ELR (cell line): ENCODE data around the gene PANK2.
A peak's percentile ranks its signal among the peaks of the same experiment; 100 is the strongest.
"Not testable (repeated sequence)": the region's sequence is repeated elsewhere in the genome, so short reads cannot be mapped to it uniquely, and the experiment has no call there.

Experiments
- DNase-seq: peaks from one replicate; pipeline ENCODE4 v3.0.0-alpha.2; 2015; ENCODE audit warnings: low read depth

Gene PANK2

DNA sequence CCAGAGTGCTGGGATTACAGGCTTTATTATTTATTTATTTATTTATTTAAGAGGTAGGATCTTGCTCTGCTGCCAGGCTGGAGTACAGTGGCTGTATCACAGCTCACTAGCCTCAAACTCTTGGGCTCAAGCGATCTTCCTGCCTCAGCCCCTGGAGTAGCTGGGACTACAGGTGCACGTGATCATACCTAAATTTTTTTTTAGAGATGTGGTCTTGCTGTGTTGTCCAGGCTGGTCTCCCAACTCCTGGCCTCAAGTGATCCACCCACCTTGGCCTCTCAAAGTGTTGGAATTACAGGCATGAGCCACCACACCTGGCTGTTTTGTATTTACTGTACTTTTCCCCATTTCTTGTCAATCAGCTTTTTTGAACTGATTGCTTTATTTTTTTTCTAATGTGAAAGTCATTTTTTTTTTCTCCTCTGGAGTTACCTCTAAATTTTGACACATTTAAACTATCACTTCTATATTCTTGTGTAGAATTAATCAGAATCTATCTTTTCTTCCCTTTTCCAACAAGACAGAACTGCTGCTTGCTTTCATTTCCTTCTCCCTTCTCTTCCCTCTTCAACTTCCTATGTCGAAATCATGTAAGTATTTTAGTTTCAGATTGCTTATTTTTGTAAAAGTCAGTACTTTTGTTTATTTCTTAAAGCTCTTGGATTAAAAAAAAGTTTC lies 12.0 kb downstream of the PANK2 start:
- no peak for DNase-seq

DNA sequence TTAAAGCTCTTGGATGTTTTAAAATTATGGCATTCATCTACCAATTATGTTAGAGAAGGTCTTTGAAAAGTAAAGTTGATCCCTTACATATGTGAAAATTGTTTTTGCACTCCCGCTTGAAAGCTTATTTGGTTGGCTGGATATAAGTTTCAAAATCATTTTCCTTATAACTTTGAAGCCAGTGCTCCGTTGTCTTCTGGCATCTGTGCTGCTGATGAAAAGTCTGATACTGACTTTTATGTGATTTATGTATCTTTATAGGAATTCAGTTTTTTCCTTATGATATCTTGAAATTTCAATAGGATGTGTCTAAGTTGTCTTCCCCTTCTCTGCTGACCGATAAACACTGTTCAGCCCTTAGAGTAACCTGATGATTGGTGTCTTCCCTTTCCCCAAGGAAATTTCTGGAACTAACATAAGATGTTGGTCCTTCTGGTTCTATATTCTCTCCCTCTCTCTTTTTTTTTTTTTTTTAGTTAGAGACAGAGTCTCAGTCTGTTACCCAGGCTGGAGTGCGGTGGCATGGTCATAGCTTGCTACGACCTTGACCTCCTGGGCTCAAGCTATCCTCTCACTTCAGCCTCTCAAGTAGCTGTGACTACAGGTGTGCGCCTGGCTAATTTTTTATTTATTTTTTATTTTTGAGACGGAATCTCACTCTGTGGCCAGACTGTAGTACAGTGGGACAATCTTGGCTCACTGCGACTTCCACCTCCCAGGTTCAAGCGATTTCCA lies 12.7 kb downstream of the PANK2 start:
- no peak for DNase-seq

DNA sequence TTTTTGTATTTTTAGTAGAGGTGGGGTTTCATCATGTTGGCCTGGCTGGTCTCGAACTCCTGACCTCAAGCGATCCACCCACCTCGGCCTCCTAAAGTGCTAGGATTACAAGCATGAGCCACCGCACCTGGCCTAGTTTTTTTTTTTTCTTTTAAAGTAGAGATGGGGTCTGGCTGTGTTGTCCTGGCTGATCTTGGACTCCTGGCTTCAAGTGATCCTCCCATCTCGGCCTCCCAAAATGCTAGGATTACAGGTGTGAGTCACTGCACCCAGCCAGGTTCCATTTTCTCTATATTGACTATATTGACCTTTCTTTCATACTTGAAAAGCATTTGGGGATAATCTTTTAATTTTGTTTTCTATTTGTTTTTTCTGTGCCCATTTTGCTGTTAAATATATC lies 13.3 kb downstream of the PANK2 start:
- no peak for DNase-seq

DNA sequence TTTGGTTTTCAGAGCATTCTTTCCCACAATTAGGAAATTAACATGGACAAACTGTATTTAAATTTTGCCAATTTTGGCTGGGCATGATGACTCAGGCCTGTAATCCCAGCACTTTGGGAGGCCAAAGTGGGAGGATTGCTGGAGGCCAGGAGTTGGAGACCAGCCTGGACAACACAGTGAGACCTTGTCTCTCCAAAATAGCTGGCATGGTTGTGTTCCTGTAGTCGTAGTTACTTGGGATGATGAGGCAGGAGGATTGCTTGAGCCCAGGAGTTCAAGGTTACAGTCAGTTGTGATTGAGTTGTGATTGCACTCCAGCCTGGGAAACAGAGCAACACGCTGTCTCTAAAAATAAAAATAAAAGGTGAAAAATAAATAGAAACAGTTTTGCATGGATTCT lies 15.0 kb downstream of the PANK2 start:
- DNase-seq, result no peak

DNA sequence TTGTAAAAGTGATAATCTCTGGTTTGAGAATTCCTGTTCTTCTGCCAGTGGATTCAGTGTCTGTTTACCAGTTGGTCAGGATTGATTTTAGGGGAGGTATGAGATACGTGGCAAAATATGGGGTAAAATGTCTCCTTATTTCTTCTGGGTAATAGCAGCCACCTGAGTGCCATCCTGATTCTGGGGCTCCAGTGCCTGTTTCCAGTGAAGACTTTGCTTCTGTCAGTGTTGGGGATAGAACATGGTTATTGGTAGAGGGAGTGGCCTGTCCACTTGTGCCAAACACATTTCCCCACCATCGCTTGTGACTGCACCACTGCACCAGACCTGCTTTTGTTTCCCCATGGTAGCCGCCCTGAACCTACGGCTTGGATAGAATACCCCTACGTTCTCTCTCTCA lies 15.7 kb downstream of the PANK2 start:
- DNase-seq, result no peak

DNA sequence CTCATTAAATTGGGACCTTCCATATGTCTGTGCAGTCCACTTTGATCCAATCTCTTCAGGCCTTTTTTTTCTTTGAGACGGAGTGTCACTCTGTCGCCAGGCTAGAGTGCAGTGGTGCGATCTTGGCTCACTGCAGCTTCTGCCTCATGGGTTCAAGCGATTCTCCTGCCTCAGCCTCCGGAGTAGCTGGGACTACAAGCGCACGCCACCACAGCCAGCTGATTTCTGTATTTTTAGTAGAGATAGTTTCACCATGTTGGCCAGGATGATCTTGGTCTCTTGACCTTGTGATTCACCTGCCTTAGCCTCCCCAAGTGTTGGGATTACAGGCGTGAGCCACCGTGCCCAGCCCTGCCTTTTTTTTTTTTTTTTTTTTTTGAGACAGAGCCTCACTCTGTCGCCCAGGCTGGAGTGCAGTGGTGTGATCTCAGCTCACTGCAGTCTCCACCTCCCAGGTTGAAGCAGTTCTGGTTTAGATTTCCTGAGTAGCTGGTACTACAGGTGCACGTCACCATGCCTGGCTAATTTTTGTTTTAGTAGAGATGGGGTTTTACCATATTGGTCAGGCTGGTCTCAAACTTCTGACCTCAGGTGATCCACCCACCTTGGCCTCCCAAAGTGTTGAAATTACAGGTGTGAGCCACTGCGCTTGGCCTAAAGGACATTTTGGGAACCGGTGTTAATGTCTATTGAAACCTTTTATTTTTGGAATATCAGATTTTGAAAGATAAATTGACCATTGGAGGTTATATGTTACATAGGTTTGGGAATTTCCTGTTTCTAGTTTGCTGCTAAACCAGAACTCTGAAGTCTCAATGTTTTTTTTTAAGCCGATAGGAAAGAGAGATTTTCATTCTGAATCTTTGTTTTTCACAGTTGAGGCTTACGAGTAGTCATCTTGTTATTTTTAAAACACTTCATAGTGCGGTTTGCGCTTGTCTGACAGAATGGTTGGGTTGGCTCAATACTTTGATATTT lies 17.8 kb downstream of the PANK2 start:
- DNase-seq, result not testable (repeated sequence)

DNA sequence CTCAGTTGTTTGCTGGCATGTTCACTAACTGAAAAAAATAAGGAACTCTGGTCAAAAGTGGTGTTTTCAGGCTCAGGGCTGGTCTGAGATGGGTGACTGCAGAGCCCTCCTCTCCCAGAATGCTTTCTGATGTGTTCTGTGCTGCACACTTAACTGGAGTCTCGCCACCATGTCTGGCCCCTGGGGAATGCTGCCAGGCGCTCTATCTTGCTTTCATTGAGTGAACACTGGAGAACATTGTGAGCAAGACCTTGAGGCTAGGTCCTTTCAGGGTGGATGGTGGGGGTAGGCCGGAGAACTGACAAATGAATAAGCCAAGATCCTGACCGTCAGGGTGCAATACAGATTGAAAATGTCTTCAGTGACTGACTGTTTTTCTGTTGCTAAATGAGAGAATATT lies 19.5 kb downstream of the PANK2 start:
- DNase-seq, result no peak

DNA sequence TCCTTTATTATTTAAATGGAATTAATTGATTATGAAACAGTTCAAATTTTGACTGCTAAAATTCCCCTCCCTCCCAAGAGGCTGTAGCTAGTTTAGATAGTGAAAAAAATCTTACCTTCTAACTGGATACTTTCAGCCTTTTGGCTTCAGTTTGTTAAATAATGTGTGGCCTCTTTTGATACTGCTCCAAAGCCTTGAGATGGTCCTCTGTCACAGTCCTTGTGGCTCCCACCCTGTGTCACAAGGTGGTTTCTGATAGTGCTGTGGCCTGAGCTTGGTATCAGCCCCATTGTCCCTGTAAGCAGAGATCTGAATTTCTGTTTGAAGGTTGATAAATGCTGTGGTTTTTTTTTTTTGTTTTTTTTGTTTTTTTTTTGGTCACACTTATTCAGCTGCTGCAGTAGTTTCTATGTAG lies 20.8 kb downstream of the PANK2 start:
- DNase-seq, result no peak

DNA sequence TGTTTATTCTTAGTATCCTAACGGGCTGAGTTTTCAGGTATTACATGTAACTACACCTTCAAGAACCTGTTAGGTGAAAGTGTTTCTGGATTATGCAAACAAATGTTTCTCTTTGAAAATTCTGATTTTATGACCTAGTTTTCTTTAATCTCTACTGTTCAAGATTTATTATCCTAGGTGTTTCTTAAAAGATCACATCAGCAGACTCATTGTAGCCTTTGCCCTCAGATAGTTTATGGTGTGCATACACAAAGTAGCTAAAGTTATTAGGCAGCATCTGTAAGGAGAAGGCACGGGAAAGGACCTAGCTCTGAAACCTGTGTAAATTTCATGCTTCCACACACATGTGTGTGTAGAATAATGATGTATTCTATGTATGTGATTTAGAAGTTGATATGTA lies 21.7 kb downstream of the PANK2 start:
- no peak for DNase-seq

DNA sequence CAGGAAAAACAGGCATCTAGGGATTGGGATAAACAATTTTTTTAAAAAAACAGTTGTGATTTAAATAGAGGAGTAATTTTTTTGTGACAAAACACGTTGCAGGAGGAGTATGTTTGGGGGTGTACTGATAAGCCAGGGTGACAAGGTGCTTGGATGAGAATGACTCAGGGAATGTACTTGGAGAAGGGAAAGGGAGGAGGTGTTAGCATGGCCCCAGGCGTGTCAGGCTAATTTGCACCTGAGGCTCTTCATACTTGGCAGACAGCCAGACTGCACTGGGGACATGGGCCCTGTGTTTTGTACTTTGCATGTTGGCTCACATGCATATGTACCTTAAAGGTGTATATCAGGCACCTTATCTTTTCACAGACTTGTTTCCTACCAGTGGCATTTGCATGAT lies 22.8 kb downstream of the PANK2 start:
- DNase-seq, result no peak

DNA sequence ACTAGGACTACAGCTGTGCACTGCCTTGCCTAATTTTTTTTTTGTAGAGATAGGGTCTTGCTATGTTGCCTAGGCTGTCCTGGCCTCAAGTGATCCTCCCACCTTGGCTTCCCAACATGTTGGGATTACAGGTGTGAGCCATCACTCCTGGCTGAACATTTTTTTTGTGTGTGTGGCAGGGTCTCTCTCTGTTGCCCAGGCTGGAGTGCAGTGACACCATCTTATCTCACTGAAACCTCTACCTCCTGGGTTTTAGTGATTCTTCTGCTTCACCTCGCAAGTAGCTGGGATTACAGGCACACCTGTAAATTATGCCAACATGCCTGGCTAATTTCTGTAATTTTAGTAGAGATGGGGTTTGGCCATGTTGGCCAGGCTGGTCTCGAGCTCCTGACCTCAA lies 25.3 kb downstream of the PANK2 start:
- DNase-seq, result no peak

DNA sequence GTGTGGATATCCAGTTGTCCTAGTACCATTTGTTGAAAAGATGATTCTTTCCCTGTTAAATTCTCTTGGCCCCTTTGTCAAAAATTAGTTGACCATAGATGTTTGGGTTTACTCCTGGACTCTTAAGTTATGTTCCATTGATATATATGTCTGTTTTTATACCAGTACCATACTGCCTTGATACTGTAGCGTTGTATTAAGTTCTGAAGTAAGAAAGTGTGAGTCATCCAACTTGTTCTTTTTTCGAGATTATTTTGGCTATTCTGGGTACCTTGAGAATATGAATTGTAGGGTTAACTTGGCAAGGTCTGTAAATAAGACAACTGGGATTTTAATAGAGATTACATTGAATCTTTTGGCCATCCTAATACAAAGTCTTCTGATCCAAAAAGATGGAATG lies 26.5 kb downstream of the PANK2 start:
- no peak for DNase-seq

DNA sequence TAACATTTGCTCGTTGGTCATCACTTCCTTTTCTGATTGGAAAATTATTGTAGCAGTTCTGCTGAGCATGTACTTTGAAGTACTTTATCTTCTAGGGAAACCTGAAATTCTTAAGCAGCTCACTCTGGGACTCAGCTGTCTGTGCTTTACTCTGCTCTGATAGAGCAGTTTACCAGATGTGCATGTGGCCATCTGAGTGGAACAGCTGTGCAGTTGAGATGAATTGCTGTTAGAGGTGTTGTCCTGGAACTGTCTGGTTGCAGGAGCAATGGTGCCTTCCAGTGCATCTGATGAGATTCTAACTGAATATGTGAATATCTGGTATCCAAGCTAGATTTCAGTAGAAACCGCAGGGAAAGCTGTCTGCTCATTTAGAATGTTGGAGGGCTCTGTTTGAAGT lies 27.2 kb downstream of the PANK2 start:
- DNase-seq, result no peak

DNA sequence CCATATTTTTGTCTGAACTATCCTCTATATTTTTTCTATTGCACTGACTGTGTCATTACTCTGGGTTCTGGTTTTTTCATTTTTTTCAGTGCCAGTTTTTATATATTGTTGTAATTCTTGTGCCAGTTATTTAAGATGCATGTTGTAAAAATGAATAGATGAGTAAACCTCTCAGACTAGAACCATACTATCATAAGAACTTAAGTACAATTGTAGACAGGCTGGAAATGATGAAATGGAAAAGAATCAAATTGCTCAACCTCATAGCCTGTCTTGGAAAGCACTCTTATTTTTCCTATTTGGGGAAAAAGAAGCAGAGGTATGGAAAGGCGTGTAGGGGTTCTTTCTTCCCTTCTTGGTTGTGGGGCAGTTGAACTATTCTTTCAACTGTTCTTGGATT lies 30.2 kb downstream of the PANK2 start:
- no peak for DNase-seq

DNA sequence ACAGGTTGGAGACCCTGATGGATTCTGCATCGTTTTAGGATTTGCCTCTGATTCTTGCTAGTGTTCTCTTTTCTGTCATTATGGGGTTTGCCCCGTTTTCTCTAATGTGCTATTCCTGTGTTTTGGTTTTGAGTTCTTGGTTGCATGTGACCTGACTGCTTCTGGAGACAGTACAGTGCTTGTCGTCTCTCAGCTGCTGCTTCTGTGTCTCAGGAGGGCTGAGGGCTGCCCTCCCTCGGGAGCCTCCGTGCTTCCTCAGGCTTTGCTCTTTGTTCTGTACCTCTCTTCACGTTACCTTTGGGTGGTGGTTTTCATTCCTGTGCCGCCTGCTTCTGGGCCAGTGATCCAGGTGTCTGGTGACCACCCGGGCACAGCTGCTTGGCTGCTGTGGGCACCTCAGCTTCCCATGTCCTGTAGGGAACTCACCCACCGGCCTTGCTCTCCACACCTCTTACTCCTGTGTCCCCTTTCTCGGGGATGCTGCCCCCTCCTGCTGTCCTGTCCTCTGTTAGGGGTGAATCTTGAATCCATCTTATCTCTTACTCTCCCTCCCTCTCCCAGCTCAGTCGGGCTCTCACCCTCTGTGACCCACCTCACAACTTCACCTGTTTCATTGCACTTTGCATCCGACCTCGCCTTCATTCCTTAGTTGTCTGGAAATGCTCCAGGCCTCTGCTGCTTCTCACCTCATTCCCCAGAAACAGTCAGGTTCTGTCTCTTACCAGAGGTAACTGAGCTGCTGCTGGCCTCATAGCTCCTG lies 33.2 kb downstream of the PANK2 start:
- no peak for DNase-seq

DNA sequence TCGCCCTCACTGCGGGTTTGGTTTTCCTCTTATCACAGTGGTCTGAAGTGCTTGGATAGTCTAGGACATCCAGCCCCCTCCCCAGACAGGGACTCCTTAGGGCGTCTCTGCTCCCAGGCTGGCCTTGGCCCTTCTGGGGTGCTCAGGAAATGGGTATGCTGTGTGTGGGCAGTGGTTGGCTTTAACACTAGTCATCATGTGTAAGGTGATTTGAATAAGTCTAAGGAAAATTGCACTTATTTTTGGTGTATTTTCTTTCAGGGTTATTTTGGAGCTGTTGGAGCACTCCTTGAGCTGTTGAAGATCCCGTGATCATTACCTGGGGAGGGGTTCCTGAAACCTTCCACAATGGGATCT lies 33.8 kb downstream of the PANK2 start:
- DNase-seq, result no peak

DNA sequence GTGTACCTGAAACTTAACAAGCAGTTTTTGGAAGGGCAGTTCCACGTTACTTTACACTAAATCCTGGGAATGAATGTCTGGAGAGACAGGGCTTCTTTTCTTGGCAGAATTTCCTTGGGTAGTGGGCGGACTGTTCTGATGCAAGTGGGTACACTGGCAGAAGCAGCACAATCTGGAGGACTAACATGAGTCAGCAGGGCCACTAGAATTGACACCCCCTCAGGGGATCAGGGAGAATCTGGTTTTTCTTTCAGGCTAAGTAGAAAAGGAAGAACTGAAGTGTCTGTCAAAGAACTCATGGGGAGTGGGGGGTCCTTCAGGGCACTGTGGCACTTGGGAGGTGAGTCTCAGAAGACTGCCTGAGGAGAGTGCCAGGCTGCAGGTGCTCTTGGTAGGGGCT lies 34.6 kb downstream of the PANK2 start:
- DNase-seq, result peak; percentile 47

DNA sequence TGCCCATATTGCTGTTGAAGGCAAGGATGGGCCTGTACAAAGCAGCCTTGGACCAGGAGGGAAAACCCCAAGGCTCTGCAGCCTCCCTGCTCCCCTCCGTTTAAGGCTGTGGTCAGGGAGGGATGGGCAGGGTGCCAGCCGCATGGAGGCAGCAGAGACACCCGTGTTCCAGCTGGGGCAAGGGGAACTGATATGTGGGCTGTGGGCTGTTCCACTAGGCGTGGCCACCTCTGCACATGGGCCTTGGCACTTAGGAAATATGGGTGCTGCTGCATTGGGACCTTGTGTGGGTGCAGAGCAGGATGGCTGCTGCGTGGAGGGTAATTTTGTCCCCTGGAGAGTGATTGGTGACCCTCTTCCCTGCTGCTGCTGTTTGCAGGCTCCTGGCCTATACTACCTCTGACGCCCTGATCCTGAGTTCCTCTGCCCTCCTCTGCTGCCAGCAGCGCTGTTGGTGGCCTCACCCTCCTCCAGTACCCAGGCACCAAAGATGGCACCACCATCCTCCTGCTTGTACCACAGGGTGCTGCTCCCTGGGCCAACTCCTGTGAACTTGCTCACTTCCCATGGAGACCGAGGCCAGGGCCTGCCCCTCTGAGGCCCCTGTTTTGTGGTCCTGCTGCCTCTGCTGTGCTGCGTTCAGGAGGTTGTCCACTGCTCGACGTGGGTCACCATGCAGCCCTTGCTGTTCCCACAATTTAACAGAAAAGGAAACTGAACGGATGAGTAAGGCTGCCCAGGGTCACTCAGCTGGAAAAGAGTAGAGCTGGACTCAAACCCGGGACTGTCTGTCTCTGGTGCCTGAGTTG lies 35.3 kb downstream of the PANK2 start:
- no peak for DNase-seq

DNA sequence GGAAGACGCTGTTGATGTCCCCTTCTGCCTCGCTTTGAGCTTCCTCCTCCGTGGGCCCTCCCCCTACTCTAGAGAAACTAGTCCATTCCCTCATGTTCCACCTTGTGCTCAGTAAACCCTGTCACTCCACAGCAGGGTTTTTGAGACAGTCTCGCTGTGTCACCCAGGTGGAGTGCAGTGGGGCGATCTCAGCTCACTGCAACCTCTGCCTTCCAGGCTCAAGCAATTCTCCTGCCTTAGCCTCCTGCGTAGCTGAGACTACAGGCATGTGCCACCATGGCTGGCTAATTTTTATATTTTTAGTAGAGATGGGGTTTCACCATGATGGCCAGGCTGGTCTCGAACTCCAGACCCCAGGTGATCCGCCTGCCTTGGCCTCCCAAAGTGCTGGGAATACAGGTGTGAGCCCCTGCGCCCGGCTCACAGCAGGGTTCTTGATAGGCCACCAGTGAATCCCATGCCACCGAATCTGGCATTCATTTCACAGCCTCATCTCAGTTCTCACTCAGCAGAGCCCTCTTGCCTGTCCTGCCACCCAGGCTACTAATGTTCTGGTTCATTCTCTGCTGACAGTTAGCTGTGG lies 36.0 kb downstream of the PANK2 start:
- no peak for DNase-seq

DNA sequence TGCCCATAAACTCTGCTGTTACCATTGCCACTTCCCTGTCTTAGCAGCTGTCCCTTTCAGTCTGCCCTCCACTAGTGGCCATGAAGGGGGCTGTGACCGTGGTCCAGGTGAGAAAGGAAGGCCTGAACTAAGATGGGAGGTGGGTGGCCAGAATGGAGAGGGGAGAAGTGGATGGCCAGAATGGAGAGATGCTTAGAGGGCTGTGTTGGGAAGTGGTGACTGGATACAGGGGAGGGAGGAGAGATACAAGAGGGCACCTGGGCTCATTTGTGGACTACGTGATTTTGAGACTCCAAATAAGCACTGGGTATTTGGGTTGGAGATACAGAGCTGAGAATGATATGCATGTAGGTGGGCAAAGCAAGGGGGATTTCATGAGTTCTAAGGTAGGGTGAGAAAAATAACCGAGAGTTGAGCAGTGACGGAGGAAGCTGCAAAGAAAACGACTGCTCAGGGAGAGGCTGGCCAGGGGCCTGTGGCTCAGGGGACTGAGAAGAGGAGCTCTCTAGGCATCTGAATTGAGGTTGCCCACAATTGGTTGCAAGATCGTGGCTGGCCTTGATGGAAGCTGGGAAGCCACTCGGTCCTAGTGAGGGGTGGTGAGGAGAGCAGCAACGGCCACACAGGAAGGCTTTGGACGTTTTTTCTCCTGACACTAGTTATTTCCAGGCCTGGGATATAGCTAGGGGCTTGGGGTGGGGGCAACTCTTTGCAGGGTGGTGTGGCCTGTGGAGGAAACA lies 36.9 kb downstream of the PANK2 start:
- no peak for DNase-seq
